B cell (primary cell): ENCODE measurements around the gene CD59.

ENCODE experiments used
- EZH2 ChIP-seq: IDR thresholded peaks from 2 replicates; pipeline ENCODE4 v1.6.1; 2012; ENCODE audit warnings: borderline replicate concordance, low read depth, mild to moderate bottlenecking, moderate library complexity, low read length; ENCODE audit not compliant: insufficient read depth, poor library complexity, severe bottlenecking
- TF ChIP-seq, protein P1 (sequence below): fragments of 200-600 bp; IDR thresholded peaks from one replicate; pipeline ENCODE4 v1.8.0; 2022; ENCODE audit warnings: antibody characterized with exemption, mild to moderate bottlenecking

DNA sequence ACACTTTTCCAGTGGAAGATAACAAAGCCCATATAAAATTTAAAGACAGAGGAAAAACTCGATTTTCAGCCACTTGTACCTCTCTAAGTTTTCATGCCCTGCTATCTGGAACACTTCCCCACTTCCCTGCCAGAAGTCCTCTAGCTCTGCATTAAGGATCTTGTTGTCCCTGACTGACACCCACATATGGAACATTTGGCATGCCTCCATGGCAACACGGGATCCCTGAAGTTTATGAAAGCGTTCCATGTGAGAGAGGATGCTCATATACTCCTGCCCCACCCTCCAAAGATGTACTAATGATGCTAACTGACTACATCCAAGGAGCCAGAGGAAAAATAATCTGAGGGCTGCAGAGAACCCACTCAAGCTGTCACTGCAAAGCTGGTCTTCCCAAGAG is 26.8 kb downstream of the CD59 start:
- TF ChIP-seq EZH2 = no peak
- TF ChIP-seq, protein P1, sequence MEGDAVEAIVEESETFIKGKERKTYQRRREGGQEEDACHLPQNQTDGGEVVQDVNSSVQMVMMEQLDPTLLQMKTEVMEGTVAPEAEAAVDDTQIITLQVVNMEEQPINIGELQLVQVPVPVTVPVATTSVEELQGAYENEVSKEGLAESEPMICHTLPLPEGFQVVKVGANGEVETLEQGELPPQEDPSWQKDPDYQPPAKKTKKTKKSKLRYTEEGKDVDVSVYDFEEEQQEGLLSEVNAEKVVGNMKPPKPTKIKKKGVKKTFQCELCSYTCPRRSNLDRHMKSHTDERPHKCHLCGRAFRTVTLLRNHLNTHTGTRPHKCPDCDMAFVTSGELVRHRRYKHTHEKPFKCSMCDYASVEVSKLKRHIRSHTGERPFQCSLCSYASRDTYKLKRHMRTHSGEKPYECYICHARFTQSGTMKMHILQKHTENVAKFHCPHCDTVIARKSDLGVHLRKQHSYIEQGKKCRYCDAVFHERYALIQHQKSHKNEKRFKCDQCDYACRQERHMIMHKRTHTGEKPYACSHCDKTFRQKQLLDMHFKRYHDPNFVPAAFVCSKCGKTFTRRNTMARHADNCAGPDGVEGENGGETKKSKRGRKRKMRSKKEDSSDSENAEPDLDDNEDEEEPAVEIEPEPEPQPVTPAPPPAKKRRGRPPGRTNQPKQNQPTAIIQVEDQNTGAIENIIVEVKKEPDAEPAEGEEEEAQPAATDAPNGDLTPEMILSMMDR = no peak
